ENCODE results near the gene CCL23.

DNA sequence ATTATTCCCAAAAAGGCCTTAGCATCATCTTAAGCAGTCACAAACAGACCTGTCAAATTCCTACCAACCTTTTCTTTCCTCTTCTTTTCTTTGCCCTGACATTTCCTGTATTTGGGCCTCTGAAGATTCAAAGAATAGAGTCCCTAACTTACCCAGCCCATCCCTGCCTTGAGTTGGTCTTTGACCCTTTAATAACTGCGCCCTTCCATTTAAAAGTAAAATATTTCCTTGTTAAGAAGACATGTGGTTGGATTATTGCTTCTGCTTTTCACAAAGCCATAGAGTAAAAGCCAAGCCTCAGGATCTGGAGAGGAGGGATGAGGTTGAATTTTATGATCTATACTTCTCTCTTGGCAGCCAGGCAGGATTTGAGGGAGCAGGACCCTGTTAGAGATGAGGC lies 13.2 kb upstream of the CCL23 start:
- TF ChIP-seq, protein P1, sequence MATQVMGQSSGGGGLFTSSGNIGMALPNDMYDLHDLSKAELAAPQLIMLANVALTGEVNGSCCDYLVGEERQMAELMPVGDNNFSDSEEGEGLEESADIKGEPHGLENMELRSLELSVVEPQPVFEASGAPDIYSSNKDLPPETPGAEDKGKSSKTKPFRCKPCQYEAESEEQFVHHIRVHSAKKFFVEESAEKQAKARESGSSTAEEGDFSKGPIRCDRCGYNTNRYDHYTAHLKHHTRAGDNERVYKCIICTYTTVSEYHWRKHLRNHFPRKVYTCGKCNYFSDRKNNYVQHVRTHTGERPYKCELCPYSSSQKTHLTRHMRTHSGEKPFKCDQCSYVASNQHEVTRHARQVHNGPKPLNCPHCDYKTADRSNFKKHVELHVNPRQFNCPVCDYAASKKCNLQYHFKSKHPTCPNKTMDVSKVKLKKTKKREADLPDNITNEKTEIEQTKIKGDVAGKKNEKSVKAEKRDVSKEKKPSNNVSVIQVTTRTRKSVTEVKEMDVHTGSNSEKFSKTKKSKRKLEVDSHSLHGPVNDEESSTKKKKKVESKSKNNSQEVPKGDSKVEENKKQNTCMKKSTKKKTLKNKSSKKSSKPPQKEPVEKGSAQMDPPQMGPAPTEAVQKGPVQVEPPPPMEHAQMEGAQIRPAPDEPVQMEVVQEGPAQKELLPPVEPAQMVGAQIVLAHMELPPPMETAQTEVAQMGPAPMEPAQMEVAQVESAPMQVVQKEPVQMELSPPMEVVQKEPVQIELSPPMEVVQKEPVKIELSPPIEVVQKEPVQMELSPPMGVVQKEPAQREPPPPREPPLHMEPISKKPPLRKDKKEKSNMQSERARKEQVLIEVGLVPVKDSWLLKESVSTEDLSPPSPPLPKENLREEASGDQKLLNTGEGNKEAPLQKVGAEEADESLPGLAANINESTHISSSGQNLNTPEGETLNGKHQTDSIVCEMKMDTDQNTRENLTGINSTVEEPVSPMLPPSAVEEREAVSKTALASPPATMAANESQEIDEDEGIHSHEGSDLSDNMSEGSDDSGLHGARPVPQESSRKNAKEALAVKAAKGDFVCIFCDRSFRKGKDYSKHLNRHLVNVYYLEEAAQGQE (IDR thresholded peaks at IDR 0.05; ENCODE audit: insufficient replicate concordance, low read depth), result no peak
- TF ChIP-seq, protein P2, sequence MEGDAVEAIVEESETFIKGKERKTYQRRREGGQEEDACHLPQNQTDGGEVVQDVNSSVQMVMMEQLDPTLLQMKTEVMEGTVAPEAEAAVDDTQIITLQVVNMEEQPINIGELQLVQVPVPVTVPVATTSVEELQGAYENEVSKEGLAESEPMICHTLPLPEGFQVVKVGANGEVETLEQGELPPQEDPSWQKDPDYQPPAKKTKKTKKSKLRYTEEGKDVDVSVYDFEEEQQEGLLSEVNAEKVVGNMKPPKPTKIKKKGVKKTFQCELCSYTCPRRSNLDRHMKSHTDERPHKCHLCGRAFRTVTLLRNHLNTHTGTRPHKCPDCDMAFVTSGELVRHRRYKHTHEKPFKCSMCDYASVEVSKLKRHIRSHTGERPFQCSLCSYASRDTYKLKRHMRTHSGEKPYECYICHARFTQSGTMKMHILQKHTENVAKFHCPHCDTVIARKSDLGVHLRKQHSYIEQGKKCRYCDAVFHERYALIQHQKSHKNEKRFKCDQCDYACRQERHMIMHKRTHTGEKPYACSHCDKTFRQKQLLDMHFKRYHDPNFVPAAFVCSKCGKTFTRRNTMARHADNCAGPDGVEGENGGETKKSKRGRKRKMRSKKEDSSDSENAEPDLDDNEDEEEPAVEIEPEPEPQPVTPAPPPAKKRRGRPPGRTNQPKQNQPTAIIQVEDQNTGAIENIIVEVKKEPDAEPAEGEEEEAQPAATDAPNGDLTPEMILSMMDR (IDR thresholded peaks at IDR 0.05; ENCODE audit: insufficient read depth, low read length), result no peak
- TF ChIP-seq POLR2AphosphoS5 (IDR thresholded peaks at IDR 0.05; ENCODE audit: low read depth) (no peak), SPI1 (IDR thresholded peaks at IDR 0.05; ENCODE audit: borderline replicate concordance, low read depth) (no peak)
